Left cardiac atrium (tissue), 4 donors: Measurements from ENCODE around the gene COPE. TPM values are rescaled to one million over a fixed set of nuclear protein-coding genes. Genes with fewer than 3 reads are reported as not detected.
"Not testable (repeated sequence)": the region's sequence is repeated elsewhere in the genome, so short reads cannot be mapped to it uniquely, and the experiment has no call there.

Experiments used
- ATAC-seq, 2 donors: fragments of 200-7000 bp; cut with Tn5 transposase; one replicate each; pipeline ENCODE4 v1.9.1; 2020; ENCODE audit warnings: mild to moderate bottlenecking in 2 of 2, moderate library complexity in 2 of 2
- DNase-seq: peaks from one replicate; pipeline ENCODE4 v3.0.0-alpha.2; 2020
- intact Hi-C, 2 donors: fragments of 100-400 bp; cut with DNase I; formaldehyde crosslinking; loops; one replicate each; pipeline versions ENCODE4 v1.14.1 to v1.15.1; 2022 to 2023
- long read RNA-seq: library from polyadenylated mRNA; unstranded; transcript quantifications from one replicate; pipeline ENCODE4 v2.0.0, GENCODE V29; 2021
- total RNA-seq, 2 donors: library from RNA; stranded (reverse); fragmentation: NEBNext Ultra II Directional; extraction: Animal tissue kit (Norgen Biotek cat#: 25700); gene quantifications; one replicate each; pipeline ENCODE4 v1.2.1, GENCODE V29; 2021
- donor health status: DM: no; HTN: yes; CAD: no.
- donor health status: DM: no; HTN: yes; CAD: no; lungs with severe emphysema.
- donor health status: DM: yes; HTN: yes; CAD: no.
- donor health status: Dilated cardiomyopathy.

COPE gene
- total RNA-seq: 100 to 1,000 TPM; 136 to 149 TPM
- long read RNA-seq, transcript COPE-201 (10 exons, 1,141 nt): major isoform, 119 of 135 reads
- long read RNA-seq, partial matches to known transcripts: 1 of 135 reads
- long read RNA-seq, other reads (novel, unspliced or antisense): 10 of 135 reads

DNA sequence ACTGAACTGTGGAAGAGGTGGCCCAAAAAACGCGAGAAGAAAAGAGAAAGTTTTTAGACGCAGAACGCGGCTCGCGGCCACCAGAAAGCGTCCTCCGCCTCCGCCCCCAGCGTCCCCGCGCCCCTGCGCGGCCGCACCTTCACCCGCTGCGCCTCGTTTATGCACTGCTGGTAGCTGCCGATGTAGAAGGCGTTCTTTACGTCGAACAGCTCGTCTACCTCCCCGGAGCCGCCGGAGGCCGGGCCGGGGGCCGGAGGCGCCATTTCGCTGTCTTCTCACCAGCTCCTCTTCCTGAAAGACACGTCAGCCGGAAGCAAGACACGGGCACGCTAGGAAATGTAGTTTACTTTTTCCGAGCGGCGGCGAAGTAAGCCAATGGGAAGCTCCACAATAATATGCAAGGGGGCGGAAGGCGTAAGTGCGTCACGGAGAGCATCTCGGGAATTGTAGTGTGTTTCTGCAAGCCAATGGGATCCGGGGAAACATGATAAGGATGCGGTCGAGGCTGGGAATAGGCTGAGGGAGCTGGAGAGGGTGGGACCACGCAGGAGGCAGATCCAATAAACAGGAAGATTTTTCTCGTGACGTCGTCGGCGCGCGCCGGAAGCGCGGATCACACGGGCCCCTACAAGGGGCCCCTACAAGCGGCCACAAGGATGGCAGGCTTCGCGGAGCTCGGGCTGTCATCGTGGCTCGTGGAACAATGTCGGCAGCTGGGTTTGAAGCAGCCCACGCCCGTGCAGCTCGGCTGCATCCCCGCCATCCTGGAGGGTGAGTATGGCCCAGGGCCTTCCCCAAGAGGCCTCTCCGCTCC lies at the start of gene COPE, which contains the start of gene DDX49:
COPE (minus strand) TSS at position 302 of the 814 bp plus-strand sequence; CDS start at position 263, 39 bp downstream.
DDX49 (plus strand) TSS at position 630 of the 814 bp plus-strand sequence; CDS start at position 657, 27 bp downstream.
- ATAC-seq (peak; percentile 99), DNase-seq (peak; percentile 98)
- intact Hi-C loops: no loop called here

DNA sequence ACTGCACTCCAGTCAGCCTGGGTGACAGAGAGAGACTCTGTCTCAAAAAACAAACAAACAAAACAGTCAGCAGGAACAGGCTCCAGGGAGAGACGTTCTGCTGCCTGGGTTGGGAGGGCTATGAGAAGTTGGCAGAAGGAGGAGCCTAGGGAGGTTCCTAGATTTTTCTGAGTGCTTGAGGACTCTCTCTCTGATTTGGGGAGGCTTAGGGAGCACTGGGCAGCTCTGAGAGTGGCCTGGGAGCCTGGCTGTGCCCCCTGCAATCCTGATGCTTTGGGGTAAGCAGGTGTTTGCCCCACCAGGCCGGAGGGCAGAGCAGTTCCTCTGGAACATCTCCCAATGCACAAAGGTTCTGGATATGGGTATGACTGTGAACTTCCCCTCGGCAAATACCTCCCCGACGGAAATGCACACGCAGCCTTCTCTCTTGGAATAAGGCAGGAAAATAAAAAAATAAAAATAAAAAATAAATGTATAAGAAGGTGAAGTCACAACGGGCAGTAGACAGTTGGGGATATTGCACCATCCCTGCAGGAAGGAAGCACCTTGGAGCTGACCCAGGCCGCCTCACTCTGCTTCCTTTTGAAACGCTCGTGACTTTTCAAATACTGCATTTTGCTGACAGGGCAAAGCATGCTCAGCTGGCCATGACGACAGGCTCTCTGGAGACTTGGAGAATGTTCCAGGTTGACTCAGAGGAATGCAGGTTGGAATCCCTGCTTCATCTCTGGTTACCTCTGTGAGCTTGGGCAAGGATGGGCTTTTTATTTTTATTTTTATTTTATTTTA lies 48.4 kb upstream of the COPE start:
- DNase-seq (peak; percentile 70), ATAC-seq (peak; percentile 54 to 60)
- intact Hi-C loops: no loop called here

DNA sequence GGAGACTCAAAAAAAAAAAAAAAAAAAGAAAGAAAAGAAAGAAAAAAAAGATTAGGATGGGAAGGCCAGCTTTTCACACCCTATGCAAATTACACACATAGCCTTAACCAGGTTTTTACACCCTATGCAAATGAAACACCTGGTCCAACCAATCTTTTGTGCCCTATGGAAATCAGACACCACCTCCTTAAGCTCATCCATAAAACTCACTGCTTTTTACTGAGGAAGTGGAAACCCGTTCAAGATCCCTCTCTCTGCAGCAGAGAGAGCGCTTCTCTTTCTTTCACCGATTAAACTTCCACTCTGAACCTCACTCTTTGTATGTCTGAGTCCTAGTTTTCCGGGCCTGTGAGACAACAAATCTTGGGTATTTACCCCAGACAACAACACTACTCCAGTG lies 47.1 kb upstream of the COPE start:
- intact Hi-C loops: no loop called here
- DNase-seq (no peak), ATAC-seq (no peak)

DNA sequence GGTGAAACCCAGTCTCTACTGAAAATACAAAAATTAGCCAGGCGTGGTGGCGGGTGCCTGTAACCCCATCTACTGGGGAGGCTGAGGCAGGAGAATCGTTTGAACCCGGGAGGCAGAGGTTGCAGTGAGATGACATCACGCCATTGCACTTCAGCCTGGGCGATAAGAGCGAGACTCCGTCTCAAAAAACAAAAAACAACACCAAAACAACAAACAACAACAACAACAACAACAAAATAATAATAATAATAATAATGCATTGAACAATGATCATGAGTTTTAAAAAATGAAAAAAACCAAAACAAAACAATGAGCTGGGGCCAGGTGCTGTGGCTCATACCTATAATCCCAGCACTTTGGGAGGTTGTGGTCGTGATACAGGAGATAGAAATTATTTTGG lies 44.9 kb upstream of the COPE start:
- intact Hi-C loops: no loop called here
- no peak for DNase-seq
- no peak for ATAC-seq

DNA sequence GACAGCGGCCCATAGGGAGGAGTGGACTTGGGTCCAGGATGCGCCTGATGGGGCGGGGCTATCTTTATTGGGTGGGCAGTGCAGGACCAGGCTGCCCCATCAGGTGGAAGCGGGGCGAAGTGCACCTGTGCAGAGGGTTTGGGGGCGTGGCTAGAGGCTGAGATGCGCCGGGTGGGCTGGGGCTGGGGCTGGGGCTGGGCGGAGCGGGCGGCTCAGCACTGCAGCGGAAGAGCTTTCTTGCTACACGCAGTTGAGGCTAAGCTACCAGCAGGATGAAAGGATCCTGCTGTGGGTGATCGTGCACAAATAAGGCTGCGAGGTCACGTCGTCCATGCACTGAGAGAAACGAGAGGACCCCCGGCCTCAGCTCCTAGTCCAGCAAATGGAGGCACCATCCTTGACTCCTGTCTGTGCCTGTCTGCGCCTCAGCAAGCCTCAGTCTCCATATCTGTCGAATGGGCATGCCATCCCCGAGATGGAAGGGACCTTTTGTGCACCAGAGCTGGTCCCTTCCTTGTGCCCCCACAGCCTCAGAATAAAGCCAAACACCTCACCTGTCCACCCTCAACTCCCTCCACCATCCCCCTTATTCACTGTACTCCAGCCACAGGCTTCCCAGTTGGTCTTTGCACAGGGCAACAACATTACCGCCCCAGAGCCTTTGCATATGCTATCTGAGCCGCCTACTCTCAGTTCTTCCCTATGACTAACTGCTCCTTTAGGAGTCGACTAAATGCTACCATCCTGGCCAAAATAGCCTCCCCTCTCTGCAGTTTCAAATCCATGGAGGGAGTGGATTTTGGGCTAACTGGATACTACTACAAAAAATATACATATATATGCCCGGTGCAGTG lies 42.8 kb upstream of the COPE start:
- ATAC-seq: no peak

DNA sequence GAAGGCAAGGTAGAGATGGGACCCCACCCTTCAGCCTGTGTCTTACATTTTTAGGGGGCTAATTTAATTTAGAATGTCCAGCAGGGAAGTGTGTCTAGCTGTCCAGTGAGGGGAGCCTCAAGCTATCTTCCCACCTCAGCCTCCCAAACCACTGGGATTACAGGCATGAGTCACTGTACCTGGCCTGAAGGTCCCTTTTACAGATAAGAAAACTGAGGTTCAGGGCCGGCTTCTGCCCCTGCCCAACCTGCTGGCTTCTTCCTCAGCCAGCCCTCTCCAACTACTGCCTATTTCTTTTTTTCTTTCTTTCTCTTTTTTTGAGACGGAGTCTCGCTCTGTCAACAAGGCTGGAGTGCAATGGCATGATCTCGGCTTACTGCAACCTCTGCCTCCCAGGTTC lies 41.2 kb upstream of the COPE start:
- intact Hi-C loops: no loop called here
- no peak for DNase-seq
- no peak for ATAC-seq

More for the DNA sequence above, 42.8 kb upstream of the COPE start:
- DNase-seq: no peak
- intact Hi-C loops: no loop called here

DNA sequence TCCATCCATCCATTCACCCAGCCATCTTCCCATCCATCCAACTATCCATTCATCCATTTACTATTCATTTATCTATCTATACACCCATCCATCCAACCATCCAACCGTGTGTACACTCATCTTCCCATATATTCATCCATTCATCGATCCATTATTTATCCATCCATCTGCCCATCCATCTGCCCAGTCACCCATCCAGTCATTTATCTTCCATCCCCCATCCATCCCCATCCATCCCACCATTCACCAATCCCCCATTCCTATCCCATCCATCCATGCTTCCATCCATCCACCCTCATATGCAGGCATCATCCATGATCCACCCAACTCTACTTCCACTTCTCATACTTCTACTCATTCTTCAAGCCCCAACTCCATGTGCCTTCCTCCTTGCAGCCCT lies 35.9 kb upstream of the COPE start:
- ATAC-seq: no peak
- no peak for DNase-seq
- intact Hi-C loops: no loop called here

DNA sequence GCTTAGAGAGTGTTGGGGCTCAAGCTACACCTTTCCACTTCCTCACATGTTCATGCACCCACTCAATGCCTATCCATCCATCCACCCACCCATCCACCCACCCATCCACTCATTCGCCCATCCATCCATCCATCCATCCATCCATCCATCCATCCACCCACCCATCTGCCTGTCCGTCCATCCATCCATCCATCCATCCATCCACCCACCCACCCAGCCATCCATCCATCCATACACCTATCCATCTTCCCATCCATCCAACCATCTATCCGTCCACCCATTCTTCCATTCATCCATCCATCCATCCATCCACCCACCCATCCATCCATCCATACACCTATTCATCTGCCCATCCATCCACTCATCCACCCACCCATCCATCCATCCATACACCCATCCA lies 34.9 kb upstream of the COPE start:
- no peak for ATAC-seq
- DNase-seq: no peak
- intact Hi-C loops: no loop called here

DNA sequence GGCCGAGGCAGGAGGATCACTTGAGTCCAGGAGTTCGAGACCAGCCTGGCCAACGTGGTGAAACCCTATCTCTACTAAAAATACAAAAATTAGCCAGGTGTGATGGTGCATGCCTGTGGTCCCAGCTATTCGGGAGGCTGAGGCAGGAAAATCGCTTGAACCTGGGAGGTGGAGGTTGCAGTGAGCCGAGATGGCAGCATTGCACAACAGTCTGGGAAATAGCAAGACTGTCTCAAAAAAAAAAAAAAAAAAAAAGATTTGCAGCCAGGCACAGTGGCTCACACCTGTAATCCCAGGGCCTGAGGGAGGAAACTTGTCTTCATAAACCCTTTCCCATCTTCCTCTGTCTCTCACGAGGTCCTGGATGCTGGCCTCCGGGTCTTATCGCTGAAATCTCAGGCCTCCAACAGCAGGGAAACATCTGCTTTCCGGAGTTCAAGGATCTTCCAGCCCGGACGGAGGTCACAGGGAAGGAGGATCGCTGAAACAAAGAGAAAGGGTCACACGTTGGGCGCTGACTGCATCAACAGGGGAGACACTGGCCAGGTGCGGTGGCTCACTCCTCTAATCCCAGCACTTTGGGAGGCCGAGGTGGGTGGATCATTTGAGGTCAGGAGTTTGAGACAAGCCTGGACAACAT lies 33.3 kb upstream of the COPE start:
- intact Hi-C loops, ATAC-seq, DNase-seq: not testable (repeated sequence)

DNA sequence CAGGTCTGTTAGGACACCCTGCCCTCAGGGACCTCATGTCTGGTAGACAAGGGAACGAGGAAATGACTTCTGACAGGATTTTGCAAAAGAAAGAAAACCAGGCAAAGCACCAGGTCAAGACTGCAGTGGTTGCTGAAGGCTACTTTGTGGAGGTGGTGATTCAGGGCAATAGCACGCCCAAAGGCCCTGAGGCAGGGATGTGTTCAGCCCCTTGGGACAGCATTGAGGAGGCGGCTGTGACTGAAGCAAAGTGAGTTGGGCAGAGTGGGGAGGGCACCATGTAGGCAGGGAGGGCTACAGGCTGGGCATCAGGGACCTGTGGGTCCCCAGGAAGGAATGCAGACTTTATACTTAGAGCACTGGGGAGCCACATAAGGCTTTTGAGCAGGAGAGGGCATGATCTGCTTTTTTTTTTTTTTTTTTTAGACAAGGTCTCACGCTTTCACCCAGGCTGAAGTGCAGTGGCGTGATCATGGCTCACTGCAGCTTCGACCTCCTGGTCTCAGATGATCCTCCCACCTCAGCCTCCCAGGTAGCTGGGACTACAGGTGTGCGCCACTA lies 32.6 kb upstream of the COPE start:
- ATAC-seq (no peak), DNase-seq (no peak)
- intact Hi-C loops: no loop called here

DNA sequence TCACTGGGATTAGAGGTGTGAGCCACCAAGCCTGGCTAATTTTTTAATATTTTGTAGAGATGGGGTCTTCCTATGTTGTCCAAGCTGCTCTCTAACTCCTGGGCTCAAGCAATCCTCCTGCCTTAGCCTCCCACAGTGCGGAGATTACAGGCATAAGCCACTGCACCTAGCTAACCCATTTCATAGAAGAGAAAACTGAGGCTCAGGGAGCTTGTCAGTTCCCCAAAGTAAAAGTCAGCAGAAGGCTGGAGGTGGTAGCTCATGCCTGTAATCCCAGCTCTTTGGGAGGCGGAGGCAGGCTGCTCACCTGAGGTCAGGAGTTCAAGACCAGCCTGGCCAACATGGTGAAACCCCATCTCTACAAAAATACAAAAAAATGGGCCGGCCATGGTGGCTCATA lies 30.7 kb upstream of the COPE start:
- DNase-seq (no peak), ATAC-seq (no peak)
- intact Hi-C loops: no loop called here

DNA sequence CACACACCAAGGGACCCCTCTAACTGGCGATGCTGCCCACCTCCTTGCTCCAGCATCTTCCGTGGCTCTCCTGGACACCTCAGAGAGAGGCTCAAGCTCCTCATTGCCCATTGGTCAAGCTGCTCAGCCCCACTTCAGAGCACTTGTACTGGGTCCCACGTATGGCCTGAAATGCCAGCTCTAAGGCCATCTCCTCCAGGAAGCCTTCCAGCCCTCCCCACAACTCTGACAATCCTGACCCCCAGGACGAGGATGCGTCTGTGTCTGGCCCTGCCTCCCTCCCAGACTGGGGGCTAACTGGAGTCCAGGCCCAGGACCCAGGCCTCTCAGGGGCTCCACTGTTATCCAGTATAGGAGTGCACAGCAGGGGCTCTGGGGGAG lies 29.8 kb upstream of the COPE start:
- DNase-seq (no peak), ATAC-seq (no peak)
- intact Hi-C loops: no loop called here

DNA sequence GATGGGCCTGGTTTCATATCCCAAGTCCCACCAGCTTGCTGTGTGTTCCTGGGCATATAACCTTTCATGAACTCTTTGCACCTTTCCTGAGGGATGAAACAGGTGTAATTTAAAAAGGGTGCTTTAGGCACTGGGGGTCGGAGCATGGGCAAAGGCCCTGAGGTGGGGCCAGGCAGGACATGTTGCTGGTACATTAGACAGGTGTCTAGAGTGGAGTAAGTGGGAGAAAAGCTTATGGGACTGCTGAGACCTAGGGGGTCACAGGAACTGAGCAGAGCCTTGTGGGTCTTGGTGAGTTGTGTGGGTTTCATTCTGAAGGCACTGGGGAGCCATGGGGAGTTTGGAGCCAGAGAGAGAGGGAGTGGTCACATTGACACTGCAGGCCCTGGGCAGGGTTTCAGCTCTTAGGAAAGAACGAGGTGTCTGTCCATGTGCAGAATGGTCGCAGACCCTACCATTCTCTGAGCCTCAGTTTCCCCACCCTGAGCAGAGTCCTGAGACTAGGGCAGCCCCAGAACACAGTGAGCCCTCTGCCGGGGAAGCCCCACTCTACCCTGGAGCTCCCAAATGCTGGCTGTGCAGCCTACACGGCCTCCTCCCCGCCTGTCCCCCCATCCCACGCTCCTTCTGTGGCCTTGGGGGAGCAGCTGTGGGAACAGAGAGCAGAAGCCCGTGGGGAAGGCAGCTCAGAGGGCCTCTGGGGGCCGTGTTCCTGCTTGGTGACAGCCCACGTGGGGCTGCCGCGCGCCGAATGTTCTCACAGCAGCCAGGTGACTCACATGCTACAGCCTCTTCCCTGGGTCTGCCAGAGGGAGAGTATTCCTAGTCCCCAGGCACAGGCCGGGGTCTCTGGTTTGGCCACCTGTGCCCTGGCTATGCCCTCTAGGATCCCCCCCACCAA lies 29.1 kb upstream of the COPE start:
- intact Hi-C loops: no loop called here
- DNase-seq (no peak), ATAC-seq (no peak)

DNA sequence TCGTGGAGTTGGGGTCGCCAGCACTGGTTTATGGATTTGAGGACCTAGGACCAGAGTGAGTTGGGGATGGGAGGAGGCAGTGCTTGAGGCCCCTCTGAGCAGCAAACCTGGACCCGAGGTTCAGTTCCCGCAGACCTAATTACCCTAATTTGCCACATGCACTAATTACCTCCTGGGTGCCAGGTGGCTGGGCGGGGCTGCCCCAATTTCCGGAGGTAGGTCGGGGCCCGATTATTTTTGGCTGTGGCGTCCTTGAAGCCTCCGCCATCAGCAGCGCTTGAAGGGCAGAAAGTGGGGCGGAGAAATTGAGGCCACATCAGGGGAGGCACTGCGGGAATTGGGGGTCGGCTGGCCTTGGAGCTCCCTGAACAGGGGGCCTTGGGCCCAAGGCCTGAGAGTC lies 27.7 kb upstream of the COPE start:
- DNase-seq (no peak), ATAC-seq (no peak)
- intact Hi-C loops: no loop called here

DNA sequence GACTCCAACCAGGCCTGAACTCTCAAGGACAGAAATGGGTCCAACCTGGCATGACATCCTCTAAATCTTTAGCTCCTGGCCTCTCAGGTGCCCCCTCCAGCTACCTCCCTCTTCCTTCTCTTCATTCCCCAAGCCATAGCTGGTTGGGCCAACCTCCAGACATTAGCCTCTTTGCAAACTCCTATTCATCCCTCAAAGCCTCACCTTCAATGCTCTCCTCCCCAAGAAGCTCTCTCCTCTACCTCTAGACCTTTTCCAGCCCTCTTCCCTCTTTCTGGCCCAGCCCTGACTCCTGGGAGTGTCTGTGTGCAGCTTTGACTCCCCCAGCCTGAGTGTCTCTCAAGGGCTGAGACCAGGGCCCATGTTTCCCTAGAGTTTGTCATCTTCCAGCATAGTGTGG lies 27.1 kb upstream of the COPE start:
- DNase-seq: no peak
- intact Hi-C loops: no loop called here
- no peak for ATAC-seq

DNA sequence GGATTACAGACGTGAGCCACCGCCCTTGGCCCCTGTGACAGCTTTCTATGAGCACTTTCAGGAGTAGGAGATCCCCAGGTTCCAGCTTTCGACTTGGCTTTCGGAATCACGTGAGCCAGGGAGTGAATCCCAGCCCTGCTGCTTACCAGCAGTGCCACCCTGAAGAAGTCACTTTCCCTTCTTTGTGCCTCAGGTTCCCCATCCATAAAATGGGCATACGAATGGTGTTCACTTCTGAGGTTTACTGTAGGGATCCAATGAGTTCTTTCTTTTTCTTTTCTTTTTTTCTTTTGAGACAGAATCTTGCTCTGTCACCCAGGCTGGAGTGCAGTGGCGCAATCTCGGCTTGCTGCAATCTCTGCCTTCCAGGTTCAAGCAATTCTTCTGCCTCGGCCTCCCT lies 26.1 kb upstream of the COPE start:
- intact Hi-C loops: no loop called here
- ATAC-seq: no peak
- DNase-seq: no peak

DNA sequence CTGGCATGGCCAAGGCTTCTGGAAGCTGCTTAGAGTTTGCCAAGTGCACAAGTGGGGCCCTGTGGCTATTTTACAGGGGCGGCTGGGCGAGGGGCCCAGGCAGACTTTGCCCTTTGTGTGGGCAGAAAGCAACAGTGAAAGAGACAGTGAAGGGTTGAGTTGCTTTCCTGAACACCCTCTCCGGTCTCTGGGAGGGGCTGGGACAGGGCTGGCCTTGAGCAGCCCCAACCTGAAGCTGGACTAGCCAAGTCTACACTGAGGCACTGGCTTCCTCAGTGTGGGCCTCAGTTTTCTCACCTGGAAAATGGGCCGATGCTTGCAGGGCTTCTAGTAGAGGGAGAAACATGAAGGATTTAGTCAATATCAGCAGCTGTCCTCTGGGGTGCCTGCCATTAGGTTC lies 24.3 kb upstream of the COPE start:
- DNase-seq (no peak), ATAC-seq (no peak)
- intact Hi-C loops: no loop called here

DNA sequence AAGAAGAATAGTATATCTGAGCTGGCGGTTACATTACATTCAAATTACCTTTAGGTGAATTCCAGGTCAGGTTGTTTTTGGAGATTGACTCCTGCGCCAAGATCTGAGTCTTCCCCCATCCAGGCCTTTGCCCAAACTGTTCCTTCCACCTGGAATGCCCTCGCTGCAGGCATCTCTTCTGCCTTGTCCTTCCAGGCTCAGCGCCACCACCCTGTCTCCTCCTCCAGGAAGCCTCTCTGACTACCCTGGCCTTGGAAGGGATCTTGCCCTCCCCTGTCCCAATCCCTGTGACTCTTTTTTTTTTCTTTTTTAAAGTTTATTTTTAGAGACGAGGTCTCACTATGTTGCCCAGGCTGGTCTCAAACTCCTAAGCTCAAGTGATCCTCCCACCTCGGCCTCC lies 23.5 kb upstream of the COPE start:
- ATAC-seq (no peak), DNase-seq (no peak)
- intact Hi-C loops: no loop called here
